Stimulated activated CD8-positive, alpha-beta memory T cell treated with anti-CD3 and anti-CD28 coated beads, Interleukin-7, amount 100 ng/mL, for 4 hours (primary cell): ENCODE results near the gene CCDC183.
A peak's percentile ranks its signal among the peaks of the same experiment; 100 is the strongest.

Source experiments
- DNase-seq, 2 donors: peaks; one replicate each; pipeline ENCODE4 v3.0.0-alpha.2; 2020; ENCODE audit warnings: low read depth in 2 of 2

Gene CCDC183

GRCh38 chr9:136849038-136849959 lies 53.2 kb downstream of the CCDC183 start, which contains the start of gene PHPT1:
TSS of gene PHPT1 (plus strand) at chr9:136849409. CDS start at chr9:136849431, 22 bp downstream.
- peak; percentile 94 to 96 for DNase-seq

GRCh38 chr9:136849960-136850865 lies 54.1 kb downstream of the CCDC183 start:
- no peak for DNase-seq

GRCh38 chr9:136850866-136851775 lies 55.0 kb downstream of the CCDC183 start:
- DNase-seq = no peak

- no peak for DNase-seq
Observed at GRCh38 chr9:136851941-136852663, 56.0 kb downstream of the CCDC183 start, which contains the start of gene MAMDC4. TSS of gene MAMDC4 (plus strand) at chr9:136852346. CDS start at chr9:136852417, 71 bp downstream.

- no peak for DNase-seq
Observed at GRCh38 chr9:136852664-136853595, 56.8 kb downstream of the CCDC183 start.

- DNase-seq = no peak
Observed at GRCh38 chr9:136853596-136854112, 57.5 kb downstream of the CCDC183 start.

GRCh38 chr9:136854113-136854841 lies 58.1 kb downstream of the CCDC183 start:
- DNase-seq = no peak

- no peak for DNase-seq
Observed at GRCh38 chr9:136854842-136855460, 58.8 kb downstream of the CCDC183 start.

- DNase-seq = no peak
Observed at GRCh38 chr9:136855461-136856078, 59.4 kb downstream of the CCDC183 start.

- no peak for DNase-seq
Observed at GRCh38 chr9:136856079-136856476, 59.9 kb downstream of the CCDC183 start.

- DNase-seq = no peak
Observed at GRCh38 chr9:136856541-136857141, 60.5 kb downstream of the CCDC183 start.

GRCh38 chr9:136857166-136857565 lies 61.0 kb downstream of the CCDC183 start:
- DNase-seq = no peak
